ENCODE data around the gene NGRN.

- TF ChIP-seq, protein P1, sequence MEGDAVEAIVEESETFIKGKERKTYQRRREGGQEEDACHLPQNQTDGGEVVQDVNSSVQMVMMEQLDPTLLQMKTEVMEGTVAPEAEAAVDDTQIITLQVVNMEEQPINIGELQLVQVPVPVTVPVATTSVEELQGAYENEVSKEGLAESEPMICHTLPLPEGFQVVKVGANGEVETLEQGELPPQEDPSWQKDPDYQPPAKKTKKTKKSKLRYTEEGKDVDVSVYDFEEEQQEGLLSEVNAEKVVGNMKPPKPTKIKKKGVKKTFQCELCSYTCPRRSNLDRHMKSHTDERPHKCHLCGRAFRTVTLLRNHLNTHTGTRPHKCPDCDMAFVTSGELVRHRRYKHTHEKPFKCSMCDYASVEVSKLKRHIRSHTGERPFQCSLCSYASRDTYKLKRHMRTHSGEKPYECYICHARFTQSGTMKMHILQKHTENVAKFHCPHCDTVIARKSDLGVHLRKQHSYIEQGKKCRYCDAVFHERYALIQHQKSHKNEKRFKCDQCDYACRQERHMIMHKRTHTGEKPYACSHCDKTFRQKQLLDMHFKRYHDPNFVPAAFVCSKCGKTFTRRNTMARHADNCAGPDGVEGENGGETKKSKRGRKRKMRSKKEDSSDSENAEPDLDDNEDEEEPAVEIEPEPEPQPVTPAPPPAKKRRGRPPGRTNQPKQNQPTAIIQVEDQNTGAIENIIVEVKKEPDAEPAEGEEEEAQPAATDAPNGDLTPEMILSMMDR (IDR thresholded peaks at IDR 0.05; ENCODE audit: low read depth, low read length), result no peak
- TF ChIP-seq POLR2A (IDR thresholded peaks at IDR 0.05; ENCODE audit: extremely low read depth, insufficient read length) (no peak), MYC (IDR thresholded peaks at IDR 0.05; ENCODE audit: low read depth, low read length) (no peak)
- TF ChIP-seq, protein P2, sequence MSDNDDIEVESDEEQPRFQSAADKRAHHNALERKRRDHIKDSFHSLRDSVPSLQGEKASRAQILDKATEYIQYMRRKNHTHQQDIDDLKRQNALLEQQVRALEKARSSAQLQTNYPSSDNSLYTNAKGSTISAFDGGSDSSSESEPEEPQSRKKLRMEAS (IDR thresholded peaks at IDR 0.05; ENCODE audit: low read depth, low read length), result no peak
Measured at GRCh38 chr15:90301707-90302300, 36.3 kb downstream of the NGRN start.

Data from NB4 (cell line).